Effector memory CD4-positive, alpha-beta T cell (primary cell): Measurements from ENCODE around the gene AKR1C2.
"Not testable (repeated sequence)": the region's sequence is repeated elsewhere in the genome, so short reads cannot be mapped to it uniquely, and the experiment has no call there.

Experiments
- DNase-seq, 3 donors: peaks; one replicate each; pipeline ENCODE4 v3.0.0-alpha.2; 2020
- H3K27ac ChIP-seq: 2 replicates; pipeline ENCODE4 v1.7.0; 2013; ENCODE audit warnings: mild to moderate bottlenecking, low read length, moderate library complexity; ENCODE audit not compliant: insufficient read depth, poor library complexity, severe bottlenecking
- H3K27me3 ChIP-seq: replicated peaks from 2 replicates; pipeline ENCODE4 v1.7.0; 2013; ENCODE audit warnings: mild to moderate bottlenecking, low read length; ENCODE audit not compliant: insufficient read depth, control insufficient read depth, poor library complexity, severe bottlenecking
- H3K36me3 ChIP-seq: 2 replicates; pipeline ENCODE4 v1.7.0; 2013; ENCODE audit warnings: mild to moderate bottlenecking, low read length, moderate library complexity; ENCODE audit not compliant: control insufficient read depth, insufficient read depth
- H3K4me1 ChIP-seq: 2 replicates; pipeline ENCODE4 v1.7.0; 2013; ENCODE audit warnings: low read length, mild to moderate bottlenecking; ENCODE audit not compliant: control insufficient read depth, insufficient read depth, poor library complexity, severe bottlenecking
- H3K4me3 ChIP-seq: 2 replicates; pipeline ENCODE4 v1.7.0; 2013; ENCODE audit warnings: low read length, low read depth, mild to moderate bottlenecking; ENCODE audit not compliant: insufficient read depth, poor library complexity, severe bottlenecking
- H3K9me3 ChIP-seq: 2 replicates; pipeline ENCODE4 v1.7.0; 2013; ENCODE audit warnings: mild to moderate bottlenecking, low read length, moderate library complexity; ENCODE audit not compliant: control insufficient read depth

AKR1C2 gene

GRCh38 chr10:4945766-4946717, 57.6 kb downstream of the AKR1C2 start:
- DNase-seq = no peak
- no peaks in the 10 kb centered on the region for H3K9me3 ChIP-seq
- H3K27me3 ChIP-seq = no peaks in the 10 kb centered on the region
- H3K4me3 ChIP-seq = no peak overlapping the region
- H3K4me1 ChIP-seq = no peaks in the 10 kb centered on the region
- no peak overlapping the region for H3K27ac ChIP-seq
- no peaks in the 10 kb centered on the region for H3K36me3 ChIP-seq

DNA sequence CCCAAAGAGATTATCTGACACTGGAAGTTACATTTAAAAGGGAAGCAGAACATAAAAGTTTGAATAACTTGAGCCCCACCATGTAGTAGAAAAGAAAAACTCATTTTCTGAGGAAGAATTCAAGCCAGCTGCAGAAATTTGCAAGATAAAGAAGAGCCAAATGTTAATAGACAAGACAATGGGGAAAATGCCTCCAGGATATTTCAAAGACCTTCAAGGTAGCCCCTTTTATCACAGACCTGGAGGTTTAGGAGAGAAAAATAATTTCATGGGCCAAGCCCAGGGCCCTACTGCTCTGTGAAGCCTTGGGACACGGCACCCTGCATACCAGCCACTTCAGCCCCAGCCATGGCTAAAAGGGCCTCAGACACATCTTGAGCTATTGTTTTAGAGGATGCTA, 58.8 kb downstream of the AKR1C2 start:
- Histone ChIP-seq H3K27ac (no peak overlapping the region), H3K4me1 (no peaks in the 10 kb centered on the region), H3K9me3 (no peaks in the 10 kb centered on the region), H3K27me3 (no peaks in the 10 kb centered on the region), H3K36me3 (no peaks in the 10 kb centered on the region), H3K4me3 (no peak overlapping the region)
- DNase-seq = no peak

DNA sequence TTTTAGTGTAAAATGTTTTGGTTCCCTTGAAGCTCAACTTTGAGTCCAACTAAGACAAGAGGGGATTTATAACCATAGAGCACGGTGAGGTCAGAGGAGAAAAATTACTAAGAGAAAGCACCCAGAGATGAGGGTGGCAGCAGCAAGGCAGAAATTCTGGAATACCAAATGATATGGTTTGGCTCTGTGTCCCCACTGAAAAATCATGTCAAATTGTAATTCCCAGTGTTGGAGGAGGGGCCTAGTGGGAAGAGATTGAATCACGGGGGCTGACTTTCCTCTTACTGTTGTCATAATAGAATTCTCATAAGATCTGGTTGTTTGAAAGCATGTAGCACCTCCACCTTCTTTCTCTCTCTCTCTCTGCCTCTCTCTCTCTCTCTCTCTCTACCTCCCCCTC, 59.8 kb downstream of the AKR1C2 start:
- H3K27ac ChIP-seq = no peak overlapping the region
- H3K36me3 ChIP-seq = no peaks in the 10 kb centered on the region
- H3K4me1 ChIP-seq = no peaks in the 10 kb centered on the region
- H3K9me3 ChIP-seq = no peaks in the 10 kb centered on the region
- H3K4me3 ChIP-seq = no peak overlapping the region
- DNase-seq = no peak
- H3K27me3 ChIP-seq = no peaks in the 10 kb centered on the region

DNA sequence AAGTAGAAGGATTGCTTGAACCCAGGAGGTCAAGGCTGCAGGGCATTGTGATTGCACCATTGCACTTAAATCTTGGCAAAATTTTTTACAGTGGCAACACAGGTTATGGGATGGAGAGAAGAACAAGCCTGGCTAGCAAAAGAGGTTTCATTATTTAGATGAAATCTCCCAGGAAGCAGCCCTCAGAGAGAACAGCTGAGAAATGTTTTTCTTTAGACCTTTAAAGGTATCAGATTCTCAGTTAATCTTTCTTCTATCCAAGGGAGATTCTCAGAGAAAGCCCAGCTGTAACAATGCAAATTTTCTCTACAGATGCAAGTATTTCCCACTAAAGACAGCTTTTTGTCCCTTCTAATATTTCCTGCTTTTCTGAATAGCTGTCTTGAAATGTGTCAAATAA, 60.2 kb downstream of the AKR1C2 start:
- not testable (repeated sequence) for DNase-seq, H3K27ac ChIP-seq, H3K36me3 ChIP-seq, H3K4me1 ChIP-seq, H3K27me3 ChIP-seq, H3K4me3 ChIP-seq, H3K9me3 ChIP-seq

DNA sequence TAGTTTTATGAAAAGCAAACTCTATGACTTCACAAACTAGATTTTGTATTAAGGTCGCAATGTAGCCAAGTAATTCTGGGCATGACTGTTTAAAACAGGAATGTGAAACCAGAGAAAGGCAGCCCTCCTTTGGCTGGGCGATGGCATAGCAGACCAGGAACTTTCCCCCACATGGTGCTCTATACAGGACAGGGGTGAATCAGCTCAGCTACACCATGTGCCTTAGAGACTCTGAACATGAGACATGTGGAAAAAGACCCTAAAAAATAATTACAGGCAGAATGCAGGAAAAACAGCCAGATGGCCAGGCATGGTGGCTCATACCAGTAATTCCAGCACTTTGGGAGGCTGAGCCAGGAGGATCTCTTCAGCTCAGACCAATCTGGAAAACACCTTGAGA, 60.7 kb downstream of the AKR1C2 start:
- not testable (repeated sequence) for H3K9me3 ChIP-seq, H3K27me3 ChIP-seq, H3K36me3 ChIP-seq, H3K4me1 ChIP-seq, DNase-seq, H3K27ac ChIP-seq, H3K4me3 ChIP-seq

DNA sequence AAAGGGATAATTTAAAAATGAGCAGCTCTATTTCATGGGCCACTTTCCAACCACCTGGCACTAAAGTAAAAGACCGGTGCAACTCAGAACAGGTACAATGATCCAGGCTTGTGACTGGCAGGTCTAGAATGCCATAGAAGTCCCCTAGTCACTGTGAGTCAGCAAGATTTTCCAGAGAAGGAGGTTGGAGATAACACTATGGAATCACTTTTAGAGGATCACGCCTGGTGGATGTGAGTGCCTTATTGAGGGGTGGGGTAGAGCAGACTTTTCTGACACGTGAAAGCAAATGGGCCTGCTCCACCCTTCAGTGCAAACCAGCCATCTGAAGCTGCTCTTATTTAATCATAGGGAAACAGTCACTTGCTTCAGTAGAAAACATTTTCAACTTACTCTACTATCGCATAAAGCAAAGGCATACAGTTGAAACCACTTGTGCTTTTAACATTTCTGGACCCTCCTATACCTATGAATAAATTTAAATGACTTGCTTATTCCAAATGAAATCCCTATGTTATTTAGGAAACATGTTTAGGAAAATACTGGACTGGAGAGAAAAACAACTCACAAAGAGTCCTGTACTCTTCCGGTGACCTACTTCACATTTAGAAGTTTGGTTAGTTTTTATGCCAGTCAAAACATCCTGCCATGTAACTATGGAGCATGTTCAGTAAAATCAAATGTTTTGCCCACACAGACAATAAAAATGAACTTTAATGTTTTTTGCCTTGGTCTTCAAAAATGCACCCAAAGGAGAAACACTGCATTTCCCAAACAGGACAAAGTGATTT, 61.9 kb downstream of the AKR1C2 start:
- Histone ChIP-seq H3K4me3 (no peak overlapping the region), H3K27me3 (no peaks in the 10 kb centered on the region), H3K27ac (no peak overlapping the region), H3K9me3 (no peaks in the 10 kb centered on the region), H3K4me1 (no peaks in the 10 kb centered on the region), H3K36me3 (no peaks in the 10 kb centered on the region)
- DNase-seq = no peak

GRCh38 chr10:4940909-4941308, 62.7 kb downstream of the AKR1C2 start:
- H3K27ac ChIP-seq, H3K4me1 ChIP-seq, H3K36me3 ChIP-seq, H3K9me3 ChIP-seq, H3K27me3 ChIP-seq, H3K4me3 ChIP-seq, DNase-seq: not testable (repeated sequence)

DNA sequence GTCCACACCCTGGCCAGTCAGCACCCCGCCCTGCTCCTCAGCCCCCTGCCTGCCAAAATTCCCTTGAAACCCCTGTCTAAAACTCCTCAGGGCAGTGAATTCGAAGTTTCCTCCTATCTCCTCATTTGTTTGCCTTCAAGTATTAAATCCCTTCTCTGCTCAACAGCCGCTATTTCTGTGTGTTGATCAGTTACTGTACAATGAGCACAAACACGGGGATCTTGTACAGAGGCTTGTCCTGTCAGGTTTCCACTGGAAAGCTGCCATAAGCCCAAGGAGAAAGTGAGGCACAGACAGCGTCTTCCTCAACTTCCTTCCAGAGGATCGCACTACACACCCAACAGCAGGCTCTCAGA, 63.6 kb downstream of the AKR1C2 start:
- H3K4me3 ChIP-seq, H3K36me3 ChIP-seq, H3K9me3 ChIP-seq, DNase-seq, H3K4me1 ChIP-seq, H3K27ac ChIP-seq, H3K27me3 ChIP-seq: not testable (repeated sequence)

GRCh38 chr10:4939224-4940072, 64.2 kb downstream of the AKR1C2 start:
- no peak overlapping the region for H3K27ac ChIP-seq

More at GRCh38 chr10:4939224-4940072, 64.2 kb downstream of the AKR1C2 start:
- H3K27me3 ChIP-seq = no peaks in the 10 kb centered on the region
- no peaks in the 10 kb centered on the region for H3K36me3 ChIP-seq
- H3K9me3 ChIP-seq = no peaks in the 10 kb centered on the region
- H3K4me3 ChIP-seq = no peak overlapping the region
- DNase-seq = no peak
- H3K4me1 ChIP-seq = no peaks in the 10 kb centered on the region
